Anterior cingulate cortex (tissue), 58 donors: ENCODE results near the gene RNF38.
"Not testable (repeated sequence)": the region's sequence is repeated elsewhere in the genome, so short reads cannot be mapped to it uniquely, and the experiment has no call there.

ENCODE experiments used
- DNase-seq, 58 donors: peaks; one replicate each; lab custom pipeline; 2025; lab: John Stamatoyannopoulos, UW

The RNF38 gene

GRCh38 chr9:36409076-36409475 lies 9.0 kb upstream of the RNF38 start:
- not testable (repeated sequence) for DNase-seq

- DNase-seq: peak in 51 of 58 donors; percentile 5 to 72 (median 36)
Measured at GRCh38 chr9:36407122-36407723, 7.2 kb upstream of the RNF38 start.

GRCh38 chr9:36402536-36402935 lies 2.5 kb upstream of the RNF38 start:
- no peak for DNase-seq

GRCh38 chr9:36401897-36402480 lies 1.9 kb upstream of the RNF38 start:
- no peak for DNase-seq

- peak in 49 of 58 donors; percentile 61 to 95 (median 83) for DNase-seq
Measured at GRCh38 chr9:36401164-36401740, 1.2 kb upstream of the RNF38 start.

- peak in 57 of 58 donors; percentile 38 to 95 (median 85) for DNase-seq
Measured at GRCh38 chr9:36400332-36401163, 479 bp upstream of the RNF38 start.

- DNase-seq: no peak
Measured at GRCh38 chr9:36398745-36399144, 1.3 kb downstream of the RNF38 start.

GRCh38 chr9:36396985-36397384 lies 3.1 kb downstream of the RNF38 start:
- no peak for DNase-seq

- no peak for DNase-seq
Measured at GRCh38 chr9:36392489-36392888, 7.6 kb downstream of the RNF38 start.

GRCh38 chr9:36389590-36389989 lies 10.5 kb downstream of the RNF38 start:
- no peak for DNase-seq

DNA sequence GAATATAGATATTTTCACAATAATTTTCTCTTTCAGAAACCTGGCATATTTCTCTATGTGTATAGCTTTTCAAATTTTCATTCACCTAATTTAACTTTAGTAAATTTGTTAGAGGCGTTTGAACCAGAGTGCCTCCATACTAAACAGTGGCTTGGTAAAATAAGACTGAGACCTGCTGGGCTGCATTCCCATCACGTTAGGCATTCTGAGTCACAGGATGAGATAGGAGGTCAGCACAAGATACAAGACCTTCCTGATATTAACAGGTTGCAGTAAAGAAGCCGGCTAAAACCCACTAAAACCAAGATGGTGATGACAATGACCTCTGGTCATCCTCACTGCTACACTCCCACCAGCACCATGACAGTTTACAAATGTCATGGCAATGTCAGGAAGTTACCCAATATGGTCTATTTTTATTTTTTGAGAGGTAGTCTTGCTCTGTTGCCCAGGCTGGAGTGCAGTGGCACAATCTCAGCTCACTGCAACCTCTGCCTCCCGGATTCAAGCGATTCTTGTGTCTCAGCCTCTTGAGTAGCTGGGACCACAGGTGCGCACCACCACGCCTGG lies 13.6 kb downstream of the RNF38 start:
- DNase-seq: not testable (repeated sequence)

GRCh38 chr9:36382484-36382883 lies 17.6 kb downstream of the RNF38 start:
- no peak for DNase-seq

DNA sequence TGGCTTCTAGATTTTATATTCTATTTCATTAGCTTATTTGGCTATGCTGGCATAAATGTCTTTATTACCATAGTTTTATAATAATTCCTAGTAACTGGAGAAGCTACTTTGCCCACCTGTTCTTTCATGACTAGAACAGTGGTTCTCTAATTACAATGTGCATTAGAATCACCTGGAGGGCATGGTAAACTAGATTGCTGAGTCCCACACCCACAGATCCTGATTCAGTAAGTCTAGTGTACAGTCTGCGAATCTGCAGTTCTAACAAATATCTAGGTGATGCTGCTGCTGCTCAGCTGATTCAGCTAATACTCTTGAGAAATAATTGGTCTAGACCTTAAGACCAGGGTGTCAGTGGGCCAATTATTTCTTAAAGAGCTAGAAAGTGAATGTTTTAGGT lies 35.5 kb downstream of the RNF38 start:
- no peak for DNase-seq

DNA sequence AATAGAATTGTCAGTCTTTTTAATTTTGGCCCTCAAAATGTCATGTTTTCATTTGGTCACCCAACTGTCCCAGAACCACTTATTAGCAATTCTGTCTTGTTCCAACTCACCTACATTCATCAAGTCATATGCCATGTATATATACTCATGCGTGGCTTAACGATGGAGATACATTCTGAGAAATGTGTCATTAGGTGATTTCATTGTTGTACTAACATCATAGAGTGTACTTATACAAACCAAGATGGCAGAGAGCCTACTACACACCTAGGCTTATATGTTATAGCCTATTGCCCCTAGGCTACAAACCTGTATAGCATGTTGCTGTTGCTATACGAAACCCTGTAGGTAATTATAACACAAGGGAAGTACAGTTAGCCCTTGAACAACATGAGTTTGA lies 36.6 kb downstream of the RNF38 start:
- no peak for DNase-seq

- no peak for DNase-seq
Measured at GRCh38 chr9:36358486-36358885, 41.6 kb downstream of the RNF38 start.

DNA sequence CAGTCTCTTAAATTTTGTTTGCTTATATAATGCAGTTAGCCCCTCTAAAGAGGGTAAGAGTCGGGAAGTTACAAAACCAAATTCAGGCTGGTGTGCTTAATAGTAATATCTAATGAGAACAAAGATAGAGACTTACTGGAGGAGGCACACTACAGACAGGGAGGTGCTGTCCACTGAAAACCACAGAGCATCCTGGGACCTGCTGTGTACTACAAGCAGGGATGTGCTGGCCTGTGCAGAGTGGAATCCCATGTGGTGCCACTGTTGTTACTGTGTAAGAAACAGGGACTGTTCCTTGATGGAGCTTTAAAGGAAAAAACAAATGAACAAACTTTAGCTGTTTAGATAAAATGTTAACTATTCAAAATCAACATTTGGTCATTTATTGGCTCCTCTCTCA lies 42.4 kb downstream of the RNF38 start:
- no peak for DNase-seq

DNA sequence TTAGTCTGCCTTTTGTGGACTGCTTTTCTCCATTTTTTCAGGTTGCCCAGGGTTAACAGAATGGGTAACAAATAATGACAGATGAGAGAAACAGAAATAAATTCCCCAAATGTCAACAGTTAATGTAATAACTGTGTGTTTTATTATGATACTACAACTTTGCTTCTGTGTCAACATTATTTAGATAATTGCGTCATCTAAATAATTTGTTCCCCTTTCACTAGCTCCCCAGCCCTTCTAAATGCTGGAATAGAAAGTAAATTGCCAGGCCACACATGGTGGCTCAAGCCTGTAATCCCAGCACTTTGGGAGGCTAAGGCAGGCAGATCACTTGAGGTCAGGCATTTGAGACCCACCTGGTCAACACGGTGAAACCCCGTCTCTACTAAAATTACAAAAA lies 53.5 kb downstream of the RNF38 start:
- no peak for DNase-seq

DNA sequence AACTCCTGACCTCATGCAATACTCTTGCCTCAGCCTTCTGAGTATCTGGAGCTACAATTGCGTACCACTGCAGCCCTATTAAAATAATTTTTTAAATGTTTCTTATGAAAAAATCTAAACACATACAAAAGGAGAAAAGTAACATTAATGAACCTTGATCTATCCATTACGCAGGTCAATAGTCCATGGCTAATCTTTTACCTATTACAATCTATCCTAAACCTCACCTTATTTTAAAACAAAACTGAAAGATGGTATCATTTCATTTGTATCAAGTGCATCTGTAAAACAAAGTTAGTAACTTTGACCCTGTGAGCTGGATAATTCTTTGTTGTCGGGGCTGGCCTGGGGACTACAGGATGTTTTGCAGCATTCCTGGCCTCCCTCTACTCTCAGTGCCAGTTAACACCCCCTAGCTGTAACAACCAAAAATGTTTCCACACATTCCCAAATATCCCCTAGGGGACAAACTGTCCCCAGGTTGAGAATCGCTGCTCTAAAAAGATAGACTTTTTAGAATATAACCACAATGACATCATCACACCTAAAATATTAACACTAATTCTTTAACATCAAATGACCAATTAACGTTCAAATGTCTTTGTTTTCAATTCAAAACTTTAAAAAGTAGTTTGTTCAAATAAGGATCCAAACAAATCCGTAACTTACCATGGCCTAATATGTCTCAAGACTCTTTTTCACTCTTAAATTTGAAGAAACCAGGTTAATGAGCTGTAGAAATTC lies 54.8 kb downstream of the RNF38 start:
- DNase-seq: no peak

GRCh38 chr9:36341936-36342577 lies 58.0 kb downstream of the RNF38 start:
- DNase-seq: no peak

- peak in 6 of 58 donors; percentile 3 to 51 (median 15) for DNase-seq
Measured at GRCh38 chr9:36337865-36338264, 62.2 kb downstream of the RNF38 start.
